Measurements from ENCODE around the gene CAPN1. TPM values are rescaled to one million over a fixed set of nuclear protein-coding genes. Genes with fewer than 3 reads are reported as not detected.

The CAPN1 gene
- polyA plus RNA-seq, 3 donors from 2014 or later: 124 to 155 (median 148) TPM

DNA sequence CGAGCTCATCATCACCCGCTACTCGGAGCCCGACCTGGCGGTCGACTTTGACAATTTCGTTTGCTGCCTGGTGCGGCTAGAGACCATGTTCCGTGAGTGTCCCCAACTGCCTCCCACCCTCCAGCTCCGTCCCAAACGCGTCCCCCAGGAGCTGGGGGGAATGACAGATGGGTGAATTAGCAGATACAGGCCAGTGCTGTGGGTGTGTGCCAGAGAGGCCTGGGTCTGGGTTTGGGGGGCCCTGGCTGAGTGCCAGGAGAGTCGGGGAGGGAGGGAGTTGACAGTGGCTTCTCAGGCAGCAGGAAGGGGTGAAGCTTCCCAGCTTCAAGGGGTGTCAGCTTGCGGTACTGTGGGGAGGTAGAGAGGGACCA lies 28.6 kb downstream of the CAPN1 start:
- no peak overlapping the region for H3K4me3 Mint-ChIP-seq
- no peak overlapping the region for H3K27ac Mint-ChIP-seq
- peaks cover 0 to 5% (median 4%) of the 10 kb centered on the region in 3 donors for H3K27me3 Mint-ChIP-seq (ENCODE audit: low read depth in 3 of 3)
- no peak for DNase-seq
- H3K4me1 Mint-ChIP-seq: peaks cover 26 to 39% of the 10 kb centered on the region in 2 donors
- no peaks in the 10 kb centered on the region for H3K9me3 Mint-ChIP-seq
- peaks cover 0 to 26% (median 11%) of the 10 kb centered on the region in 3 donors for H3K36me3 Mint-ChIP-seq

DNA sequence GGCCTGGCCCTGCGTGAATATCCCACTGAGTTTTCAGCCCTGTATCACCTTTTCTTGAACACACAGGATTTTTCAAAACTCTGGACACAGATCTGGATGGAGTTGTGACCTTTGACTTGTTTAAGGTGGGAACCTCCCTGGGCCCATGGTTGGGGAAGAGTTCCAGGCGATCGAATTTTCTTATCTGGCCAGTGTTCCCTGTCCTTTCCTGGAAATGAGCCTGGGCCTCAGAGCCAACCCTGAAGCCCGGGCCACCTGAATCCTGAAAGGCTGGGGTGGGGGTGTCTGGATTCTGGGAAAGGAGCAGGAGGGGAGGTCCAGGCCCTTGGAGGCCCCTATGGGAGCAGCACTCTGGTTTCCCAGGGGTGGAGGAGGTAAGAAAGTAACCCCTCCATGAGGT lies 29.0 kb downstream of the CAPN1 start:
- Mint-ChIP-seq H3K27ac (no peak overlapping the region), H3K4me1 (peaks cover 30 to 43% of the 10 kb centered on the region in 2 donors), H3K27me3 (ENCODE audit: low read depth in 3 of 3) (peaks cover 1 to 8% (median 6%) of the 10 kb centered on the region in 3 donors), H3K4me3 (no peak overlapping the region), H3K36me3 (peaks cover 0 to 23% (median 15%) of the 10 kb centered on the region in 3 donors), H3K9me3 (no peaks in the 10 kb centered on the region)
- DNase-seq: no peak

DNA sequence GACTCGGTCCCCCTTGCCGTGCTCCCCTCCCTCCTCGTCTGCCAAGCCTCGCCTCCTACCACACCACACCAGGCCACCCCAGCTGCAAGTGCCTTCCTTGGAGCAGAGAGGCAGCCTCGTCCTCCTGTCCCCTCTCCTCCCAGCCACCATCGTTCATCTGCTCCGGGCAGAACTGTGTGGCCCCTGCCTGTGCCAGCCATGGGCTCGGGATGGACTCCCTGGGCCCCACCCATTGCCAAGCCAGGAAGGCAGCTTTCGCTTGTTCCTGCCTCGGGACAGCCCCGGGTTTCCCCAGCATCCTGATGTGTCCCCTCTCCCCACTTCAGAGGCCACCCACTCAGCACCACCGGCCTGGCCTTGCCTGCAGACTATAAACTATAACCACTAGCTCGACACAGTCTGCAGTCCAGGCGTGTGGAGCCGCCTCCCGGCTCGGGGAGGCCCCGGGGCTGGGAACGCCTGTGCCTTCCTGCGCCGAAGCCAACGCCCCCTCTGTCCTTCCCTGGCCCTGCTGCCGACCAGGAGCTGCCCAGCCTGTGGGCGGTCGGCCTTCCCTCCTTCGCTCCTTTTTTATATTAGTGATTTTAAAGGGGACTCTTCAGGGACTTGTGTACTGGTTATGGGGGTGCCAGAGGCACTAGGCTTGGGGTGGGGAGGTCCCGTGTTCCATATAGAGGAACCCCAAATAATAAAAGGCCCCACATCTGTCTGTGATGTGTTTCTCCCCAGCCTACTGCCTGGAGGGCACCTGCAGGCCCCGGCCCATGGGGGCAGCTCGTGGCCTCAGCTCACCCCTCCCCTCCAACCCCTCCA lies 29.8 kb downstream of the CAPN1 start:
- H3K4me1 Mint-ChIP-seq: peaks cover 31 to 43% of the 10 kb centered on the region in 2 donors
- peaks cover 1 to 8% (median 6%) of the 10 kb centered on the region in 3 donors for H3K27me3 Mint-ChIP-seq (ENCODE audit: low read depth in 3 of 3)
- peaks cover 0 to 20% (median 15%) of the 10 kb centered on the region in 3 donors for H3K36me3 Mint-ChIP-seq
- H3K27ac Mint-ChIP-seq: no peak overlapping the region
- DNase-seq: no peak
- no peaks in the 10 kb centered on the region for H3K9me3 Mint-ChIP-seq
- H3K4me3 Mint-ChIP-seq: no peak overlapping the region

DNA sequence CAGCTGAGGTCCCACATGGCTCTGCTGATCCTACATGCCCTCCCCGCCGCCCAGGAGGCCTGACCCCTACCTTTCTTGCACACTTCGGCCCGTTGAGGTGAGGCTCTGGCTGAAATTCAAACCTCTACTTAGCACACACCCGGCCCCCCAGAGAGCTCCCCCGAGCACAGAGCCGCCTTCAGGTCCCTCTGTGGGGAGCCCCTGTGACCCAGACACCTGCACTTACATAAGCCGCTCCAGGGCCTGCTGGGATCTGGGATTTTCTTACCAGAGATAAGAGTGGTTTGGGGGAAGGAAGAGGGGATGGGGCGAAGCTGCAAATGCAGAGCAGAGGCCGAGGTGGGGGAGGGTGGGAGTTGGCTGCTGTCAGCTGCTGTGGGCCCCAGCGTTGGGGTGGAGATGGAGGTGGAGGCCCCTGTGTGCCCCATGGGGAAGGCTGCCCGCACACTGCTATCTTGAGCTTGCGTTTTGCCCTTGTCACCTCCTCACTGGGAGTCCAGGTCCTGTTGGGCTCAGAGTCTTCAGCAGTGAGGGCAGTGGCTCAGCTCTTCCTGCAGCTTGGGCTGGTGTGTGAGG lies 30.6 kb downstream of the CAPN1 start:
- Mint-ChIP-seq H3K4me1 (peaks cover 31 to 43% of the 10 kb centered on the region in 2 donors), H3K27me3 (ENCODE audit: low read depth in 3 of 3) (peaks cover 1 to 8% (median 6%) of the 10 kb centered on the region in 3 donors), H3K4me3 (no peak overlapping the region), H3K9me3 (no peaks in the 10 kb centered on the region), H3K27ac (no peak overlapping the region), H3K36me3 (peaks cover 0 to 16% (median 12%) of the 10 kb centered on the region in 3 donors)
- no peak for DNase-seq

DNA sequence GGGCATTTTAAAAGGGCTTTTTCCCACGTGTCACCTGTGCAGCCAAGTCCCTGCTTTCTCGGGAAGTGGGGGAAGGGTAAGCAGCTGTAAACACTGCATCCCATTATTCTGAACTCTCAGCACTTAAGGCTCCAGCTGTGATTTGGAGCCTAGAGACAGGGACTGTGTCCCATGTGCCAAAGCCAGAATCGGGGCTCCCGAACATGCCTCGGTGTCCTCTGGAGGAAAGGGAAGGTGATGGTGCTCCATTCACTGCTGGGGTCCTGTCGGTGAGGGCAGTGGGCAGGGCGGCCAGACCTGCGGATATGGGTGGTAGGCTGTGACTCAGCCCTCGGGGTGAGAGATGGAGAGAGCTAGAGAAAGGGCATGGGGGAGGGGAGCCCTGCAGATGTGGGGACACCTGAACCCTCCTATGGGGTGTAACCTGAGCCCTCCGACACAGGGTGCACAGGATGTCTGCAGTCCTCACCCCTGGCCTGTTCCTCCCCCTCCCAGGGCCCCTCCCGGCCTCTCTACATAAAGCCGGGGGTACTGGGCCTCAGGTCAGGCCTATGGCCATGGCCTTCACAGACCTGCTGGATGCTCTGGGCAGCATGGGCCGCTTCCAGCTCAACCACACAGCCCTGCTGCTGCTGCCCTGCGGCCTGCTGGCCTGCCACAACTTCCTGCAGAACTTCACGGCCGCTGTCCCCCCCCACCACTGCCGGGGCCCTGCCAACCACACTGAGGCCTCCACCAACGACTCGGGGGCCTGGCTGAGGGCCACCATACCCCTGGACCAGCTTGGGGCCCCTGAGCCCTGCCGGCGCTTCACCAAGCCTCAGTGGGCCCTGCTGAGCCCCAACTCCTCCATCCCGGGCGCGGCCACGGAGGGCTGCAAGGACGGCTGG lies 31.8 kb downstream of the CAPN1 start:
- Mint-ChIP-seq H3K4me3 (peak overlapping the region; percentile 68 to 80 (median 74)), H3K4me1 (peaks cover 31 to 43% of the 10 kb centered on the region in 2 donors), H3K27me3 (ENCODE audit: low read depth in 3 of 3) (peaks cover 1 to 8% (median 6%) of the 10 kb centered on the region in 3 donors), H3K27ac (peak overlapping the region in 3 of 6 donors; percentile 64 to 67 (median 65)), H3K9me3 (no peaks in the 10 kb centered on the region), H3K36me3 (peaks cover 0 to 12% (median 11%) of the 10 kb centered on the region in 3 donors)
- DNase-seq: peak; percentile 60 to 63 (median 62)

DNA sequence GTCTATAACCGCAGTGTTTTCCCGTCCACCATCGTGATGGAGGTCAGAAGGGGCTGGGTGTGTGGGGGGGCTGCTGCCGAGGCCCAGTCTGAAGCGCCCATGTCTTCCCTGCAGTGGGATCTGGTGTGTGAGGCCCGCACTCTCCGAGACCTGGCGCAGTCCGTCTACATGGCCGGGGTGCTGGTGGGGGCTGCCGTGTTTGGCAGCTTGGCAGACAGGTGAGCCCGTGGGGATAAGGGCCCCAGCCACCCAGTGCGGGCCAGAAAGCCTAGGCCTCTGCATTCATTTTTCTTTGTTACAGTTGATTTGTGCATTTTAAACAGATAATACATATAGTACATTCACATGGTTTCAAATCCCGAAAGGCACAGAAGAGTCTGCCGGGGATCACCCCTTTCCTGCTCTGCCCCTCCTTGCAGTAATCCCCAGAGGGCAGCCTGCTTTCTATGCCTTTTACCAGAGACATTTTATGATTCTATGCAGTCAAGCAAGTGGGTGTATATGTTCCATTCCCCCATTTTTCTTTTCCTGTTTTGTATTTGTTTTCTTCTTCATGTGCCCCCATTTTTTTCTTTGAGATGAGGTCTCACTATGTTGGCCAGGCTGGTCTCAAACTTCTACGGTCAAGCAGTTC lies 32.6 kb downstream of the CAPN1 start:
- H3K9me3 Mint-ChIP-seq: no peaks in the 10 kb centered on the region
- no peak for DNase-seq
- H3K27ac Mint-ChIP-seq: peak overlapping the region in 5 of 6 donors; percentile 3 to 82 (median 72)
- peaks cover 1 to 12% (median 8%) of the 10 kb centered on the region in 3 donors for H3K27me3 Mint-ChIP-seq (ENCODE audit: low read depth in 3 of 3)
- H3K4me1 Mint-ChIP-seq: peaks cover 31 to 40% of the 10 kb centered on the region in 2 donors
- peaks cover 0 to 9% (median 4%) of the 10 kb centered on the region in 3 donors for H3K36me3 Mint-ChIP-seq
- H3K4me3 Mint-ChIP-seq: peak overlapping the region; percentile 68 to 80 (median 74)

DNA sequence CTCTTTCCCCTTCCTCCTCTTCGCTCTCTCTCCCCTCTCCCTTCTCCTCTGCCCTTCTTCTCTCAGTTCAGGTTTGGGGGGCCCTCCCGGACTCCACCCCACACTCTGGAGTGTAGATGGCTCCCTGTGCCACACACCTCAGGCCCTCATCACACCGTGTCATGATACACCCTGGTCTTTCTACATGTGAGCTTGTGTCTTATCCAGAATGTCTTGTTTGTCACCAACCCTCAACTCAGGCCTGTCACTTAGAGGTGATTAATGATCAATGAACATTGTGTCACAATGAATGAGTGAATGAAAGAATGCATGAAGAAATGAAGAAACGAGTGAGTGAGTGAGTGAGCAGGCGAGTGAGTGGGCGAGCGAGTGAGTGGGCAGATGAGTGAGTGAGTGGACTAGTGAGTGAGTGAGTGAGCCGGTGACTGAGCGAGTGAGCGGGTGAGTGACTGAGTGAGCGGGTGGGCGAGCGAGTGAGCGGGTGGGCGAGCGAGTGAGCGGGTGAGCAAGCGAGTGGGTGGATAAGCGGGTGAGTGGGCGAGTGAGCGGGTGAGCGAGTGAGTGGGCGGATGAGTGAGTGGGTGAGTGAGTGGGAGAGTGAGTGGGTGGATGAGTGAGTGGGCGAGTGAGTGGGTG lies 33.8 kb downstream of the CAPN1 start:
- Mint-ChIP-seq H3K27me3 (ENCODE audit: low read depth in 3 of 3) (peaks cover 1 to 15% (median 8%) of the 10 kb centered on the region in 3 donors), H3K36me3 (peaks cover 0 to 9% (median 0%) of the 10 kb centered on the region in 3 donors), H3K4me1 (peaks cover 34 to 37% of the 10 kb centered on the region in 2 donors), H3K9me3 (no peaks in the 10 kb centered on the region), H3K27ac (peak overlapping the region in 2 of 6 donors; percentile 34 to 58), H3K4me3 (peak overlapping the region in 3 of 5 donors; percentile 34 to 78 (median 36))
- DNase-seq: no peak

DNA sequence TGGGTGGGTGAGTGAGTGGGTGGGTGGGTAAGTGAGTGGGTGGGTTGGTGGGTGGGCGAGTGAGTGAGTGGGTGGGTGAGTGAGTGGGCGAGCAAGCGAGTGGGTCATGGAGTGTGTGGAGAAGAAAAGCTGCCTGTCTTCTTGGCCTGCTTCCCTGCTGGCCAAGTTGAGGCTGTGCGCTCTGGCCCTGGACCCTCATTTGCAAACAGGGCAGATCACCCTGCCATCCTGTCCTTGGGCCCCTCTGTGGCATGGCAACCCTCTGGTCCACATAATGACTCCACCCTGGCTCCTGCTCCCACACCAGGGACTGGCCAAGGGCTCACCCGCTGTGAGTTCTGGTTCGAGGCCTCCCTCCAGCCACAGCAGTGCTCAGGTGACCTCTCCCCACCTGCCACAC lies 35.1 kb downstream of the CAPN1 start:
- Mint-ChIP-seq H3K27ac (no peak overlapping the region), H3K9me3 (no peaks in the 10 kb centered on the region), H3K4me1 (peaks cover 33 to 37% of the 10 kb centered on the region in 2 donors), H3K4me3 (no peak overlapping the region), H3K36me3 (peaks cover 0 to 9% (median 0%) of the 10 kb centered on the region in 3 donors), H3K27me3 (ENCODE audit: low read depth in 3 of 3) (peaks cover 1 to 15% (median 8%) of the 10 kb centered on the region in 3 donors)
- DNase-seq: no peak

DNA sequence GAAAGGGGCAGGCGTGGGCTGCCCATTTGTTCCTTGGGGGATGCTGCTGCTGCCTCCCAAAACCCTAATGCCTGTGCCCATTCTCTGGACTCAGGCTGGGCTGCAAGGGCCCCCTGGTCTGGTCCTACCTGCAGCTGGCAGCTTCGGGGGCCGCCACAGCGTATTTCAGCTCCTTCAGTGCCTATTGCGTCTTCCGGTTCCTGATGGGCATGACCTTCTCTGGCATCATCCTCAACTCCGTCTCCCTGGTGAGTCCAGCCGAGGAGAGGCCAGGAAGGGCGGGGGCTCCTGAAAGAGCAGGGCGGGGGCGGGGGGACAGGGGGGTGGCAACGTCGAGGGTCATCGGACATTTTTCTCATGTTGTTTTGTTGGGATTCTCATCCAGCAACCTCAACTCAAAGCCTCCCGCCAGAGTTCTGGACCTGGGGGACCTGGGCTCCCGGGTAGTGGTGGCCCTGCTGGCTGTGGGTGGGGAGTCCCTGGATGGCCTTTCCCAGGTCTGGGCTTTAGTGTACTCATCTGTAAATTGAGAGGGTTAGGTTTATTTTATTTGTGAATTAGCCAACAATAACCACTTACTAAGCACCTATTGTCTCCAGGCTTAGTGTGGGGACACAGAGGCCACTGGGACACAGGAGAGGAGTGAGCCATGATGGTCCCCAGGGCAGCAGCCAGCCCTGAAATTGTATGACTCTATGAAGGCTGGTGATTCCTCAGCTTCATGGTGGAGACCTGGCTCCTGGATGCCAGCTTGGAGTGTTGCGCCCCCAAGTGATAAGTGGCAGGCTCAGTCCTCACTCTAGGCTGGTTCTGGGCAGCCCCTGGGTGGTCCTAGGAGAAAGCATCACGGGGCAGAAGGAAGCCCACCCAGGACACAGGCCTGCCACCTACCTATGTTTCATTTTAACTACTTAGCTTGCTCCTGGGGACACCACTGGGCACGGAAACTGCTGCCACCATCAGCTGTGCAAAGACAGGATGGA lies 36.0 kb downstream of the CAPN1 start:
- Mint-ChIP-seq H3K4me1 (peaks cover 31 to 34% of the 10 kb centered on the region in 2 donors), H3K4me3 (no peak overlapping the region), H3K27ac (no peak overlapping the region), H3K36me3 (peaks cover 0 to 9% (median 0%) of the 10 kb centered on the region in 3 donors), H3K9me3 (no peaks in the 10 kb centered on the region), H3K27me3 (ENCODE audit: low read depth in 3 of 3) (peaks cover 1 to 15% (median 10%) of the 10 kb centered on the region in 3 donors)
- DNase-seq: no peak

DNA sequence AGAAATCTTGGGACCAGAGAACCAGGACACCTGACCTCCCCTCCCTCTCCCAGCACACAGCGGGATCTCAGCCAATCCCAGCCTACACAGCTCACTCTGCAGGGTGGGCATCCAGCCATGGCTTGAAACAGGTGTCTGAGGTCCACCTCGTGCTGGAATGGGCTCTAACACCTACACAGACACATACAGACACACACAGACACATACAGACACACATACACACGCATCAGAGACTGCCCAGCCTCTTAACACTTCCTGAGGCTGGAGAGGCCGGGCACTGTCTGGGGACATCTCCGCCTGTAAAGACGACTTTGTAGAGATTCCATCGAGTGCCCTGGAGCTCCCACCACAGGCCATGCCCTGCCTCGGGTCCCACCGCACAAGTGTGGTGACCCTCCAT lies 36.7 kb downstream of the CAPN1 start:
- Mint-ChIP-seq H3K27ac (no peak overlapping the region), H3K36me3 (peaks cover 0 to 12% (median 2%) of the 10 kb centered on the region in 3 donors), H3K27me3 (ENCODE audit: low read depth in 3 of 3) (peaks cover 2 to 15% (median 9%) of the 10 kb centered on the region in 3 donors), H3K4me3 (no peak overlapping the region), H3K4me1 (peaks cover 25 to 27% of the 10 kb centered on the region in 2 donors), H3K9me3 (no peaks in the 10 kb centered on the region)
- DNase-seq: no peak

DNA sequence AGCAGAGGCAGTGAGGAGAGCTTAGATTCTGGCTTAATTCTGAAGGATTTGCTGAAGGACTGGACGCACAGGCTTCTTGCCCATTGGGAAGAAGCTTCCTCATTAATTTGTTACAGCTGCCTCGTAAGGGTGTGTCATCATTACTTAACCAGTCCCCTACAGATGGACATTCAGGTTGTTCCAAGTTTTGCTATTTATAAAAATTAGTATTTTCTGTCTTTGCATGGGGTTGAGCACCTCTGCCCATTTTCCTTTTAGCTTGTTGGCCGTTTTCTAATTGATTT lies 38.1 kb downstream of the CAPN1 start:
- Mint-ChIP-seq H3K36me3 (peaks cover 0 to 13% (median 4%) of the 10 kb centered on the region in 3 donors), H3K27ac (no peak overlapping the region), H3K27me3 (ENCODE audit: low read depth in 3 of 3) (peaks cover 3 to 12% (median 6%) of the 10 kb centered on the region in 3 donors), H3K4me1 (peaks cover 14 to 16% of the 10 kb centered on the region in 2 donors), H3K4me3 (no peak overlapping the region), H3K9me3 (no peaks in the 10 kb centered on the region)
- no peak for DNase-seq

DNA sequence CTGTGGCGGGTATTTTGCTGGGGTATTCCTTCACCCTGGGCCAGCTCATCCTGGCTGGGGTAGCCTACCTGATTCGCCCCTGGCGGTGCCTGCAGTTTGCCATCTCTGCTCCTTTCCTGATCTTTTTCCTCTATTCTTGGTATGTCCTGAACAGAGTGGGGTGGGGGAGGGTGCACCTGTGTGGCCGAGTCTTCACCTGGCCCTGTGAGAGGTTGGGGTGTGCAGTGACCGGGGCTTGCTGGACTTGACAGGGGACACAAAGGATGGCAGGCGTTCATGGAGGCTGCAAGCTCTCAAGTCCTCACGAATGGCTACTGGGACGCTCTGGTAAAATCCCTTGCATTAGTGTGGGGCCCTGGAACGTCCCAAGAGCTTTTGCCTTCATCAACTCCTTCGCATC lies 39.3 kb downstream of the CAPN1 start:
- peaks cover 4 to 13% (median 7%) of the 10 kb centered on the region in 3 donors for H3K27me3 Mint-ChIP-seq (ENCODE audit: low read depth in 3 of 3)
- peaks cover 6 to 9% of the 10 kb centered on the region in 2 donors for H3K4me1 Mint-ChIP-seq
- H3K4me3 Mint-ChIP-seq: no peak overlapping the region
- peaks cover 0 to 8% (median 4%) of the 10 kb centered on the region in 3 donors for H3K36me3 Mint-ChIP-seq
- H3K9me3 Mint-ChIP-seq: no peaks in the 10 kb centered on the region
- no peak for DNase-seq
- no peak overlapping the region for H3K27ac Mint-ChIP-seq

Data from immature natural killer cell (primary cell).